NCI-H748 (cell line): ENCODE results near the gene CDH4.

ENCODE experiments used
- DNase-seq: peaks from one replicate; lab custom pipeline; 2025; ENCODE audit not compliant: unreplicated experiment; lab: John Stamatoyannopoulos, UW

CDH4 gene

GRCh38 chr20:61546641-61547040, 294.6 kb downstream of the CDH4 start:
- peak; percentile 9 for DNase-seq

- no peak for DNase-seq
Measured at GRCh38 chr20:61548069-61548468, 296.0 kb downstream of the CDH4 start.

GRCh38 chr20:61549865-61550264, 297.8 kb downstream of the CDH4 start:
- no peak for DNase-seq

GRCh38 chr20:61551401-61551800, 299.3 kb downstream of the CDH4 start:
- no peak for DNase-seq

- DNase-seq, result no peak
Measured at GRCh38 chr20:61554617-61555016, 302.6 kb downstream of the CDH4 start.

GRCh38 chr20:61555566-61555965, 303.5 kb downstream of the CDH4 start:
- no peak for DNase-seq

- DNase-seq, result no peak
Measured at GRCh38 chr20:61556111-61556510, 304.1 kb downstream of the CDH4 start.

- DNase-seq, result no peak
Measured at GRCh38 chr20:61556673-61557072, 304.6 kb downstream of the CDH4 start.

GRCh38 chr20:61557621-61558020, 305.6 kb downstream of the CDH4 start:
- peak; percentile 87 for DNase-seq

- peak; percentile 85 for DNase-seq
Measured at GRCh38 chr20:61558726-61559125, 306.7 kb downstream of the CDH4 start.

- no peak for DNase-seq
Measured at GRCh38 chr20:61559706-61560315, 307.8 kb downstream of the CDH4 start.

GRCh38 chr20:61560361-61560853, 308.3 kb downstream of the CDH4 start:
- peak; percentile 61 for DNase-seq

- no peak for DNase-seq
Measured at GRCh38 chr20:61561111-61561830, 309.2 kb downstream of the CDH4 start.

GRCh38 chr20:61562491-61562890, 310.4 kb downstream of the CDH4 start:
- DNase-seq, result no peak

GRCh38 chr20:61562897-61563504, 310.9 kb downstream of the CDH4 start:
- no peak for DNase-seq

GRCh38 chr20:61564628-61565027, 312.6 kb downstream of the CDH4 start:
- DNase-seq, result no peak

GRCh38 chr20:61565791-61566190, 313.7 kb downstream of the CDH4 start:
- DNase-seq, result peak; percentile 7

GRCh38 chr20:61566691-61567090, 314.6 kb downstream of the CDH4 start:
- DNase-seq, result no peak

GRCh38 chr20:61567204-61567603, 315.1 kb downstream of the CDH4 start:
- no peak for DNase-seq

GRCh38 chr20:61569825-61570224, 317.8 kb downstream of the CDH4 start:
- DNase-seq, result peak; percentile 6

GRCh38 chr20:61570646-61571195, 318.7 kb downstream of the CDH4 start:
- no peak for DNase-seq

- DNase-seq, result no peak
Measured at GRCh38 chr20:61571221-61571620, 319.2 kb downstream of the CDH4 start.
